Left lobe of liver (tissue), 2 donors: ENCODE results near the gene DPYD. TPM values are rescaled to one million over a fixed set of nuclear protein-coding genes. Genes with fewer than 3 reads are reported as not detected.
"Not testable (repeated sequence)": the region's sequence is repeated elsewhere in the genome, so short reads cannot be mapped to it uniquely, and the experiment has no call there.

Experiments used
- ATAC-seq: fragments of 200-7000 bp; cut with Tn5 transposase; one replicate; pipeline ENCODE4 v1.9.1; 2020; ENCODE audit warnings: mild to moderate bottlenecking, moderate library complexity
- DNase-seq: peaks from one replicate; pipeline ENCODE4 v3.0.0-alpha.2; 2020; ENCODE audit warnings: low spot score
- total RNA-seq: library from RNA; stranded (reverse); gene quantifications from one replicate; pipeline ENCODE4 v1.2.1, GENCODE V29; 2021
- donor health status: DM: no; HTN: no; CAD: no; lungs with moderate emphysema.
- donor health status: DM: no; HTN: yes; CAD: no.

The DPYD gene
- total RNA-seq, 1 donor from 2014 or later, result 43.3 TPM

DNA sequence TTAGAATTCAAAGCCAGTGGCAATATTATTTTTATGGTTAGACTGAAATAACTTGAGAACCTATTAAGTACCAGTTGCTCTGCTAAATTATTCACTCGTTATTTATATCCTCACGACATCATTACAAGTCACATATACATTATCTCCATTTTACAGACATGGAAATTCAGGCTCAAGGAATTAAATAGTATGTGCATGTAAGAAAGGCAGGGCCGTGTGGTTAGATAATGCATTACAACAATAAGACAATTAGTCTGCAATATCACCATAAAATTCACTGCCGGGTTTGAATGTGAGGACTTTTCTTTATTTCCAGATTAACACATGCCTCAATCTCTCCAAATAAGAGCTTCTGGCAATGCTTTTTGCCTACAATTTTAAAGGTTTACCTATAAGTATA lies 675.8 kb downstream of the DPYD start:
- ATAC-seq (no peak), DNase-seq (no peak)

DNA sequence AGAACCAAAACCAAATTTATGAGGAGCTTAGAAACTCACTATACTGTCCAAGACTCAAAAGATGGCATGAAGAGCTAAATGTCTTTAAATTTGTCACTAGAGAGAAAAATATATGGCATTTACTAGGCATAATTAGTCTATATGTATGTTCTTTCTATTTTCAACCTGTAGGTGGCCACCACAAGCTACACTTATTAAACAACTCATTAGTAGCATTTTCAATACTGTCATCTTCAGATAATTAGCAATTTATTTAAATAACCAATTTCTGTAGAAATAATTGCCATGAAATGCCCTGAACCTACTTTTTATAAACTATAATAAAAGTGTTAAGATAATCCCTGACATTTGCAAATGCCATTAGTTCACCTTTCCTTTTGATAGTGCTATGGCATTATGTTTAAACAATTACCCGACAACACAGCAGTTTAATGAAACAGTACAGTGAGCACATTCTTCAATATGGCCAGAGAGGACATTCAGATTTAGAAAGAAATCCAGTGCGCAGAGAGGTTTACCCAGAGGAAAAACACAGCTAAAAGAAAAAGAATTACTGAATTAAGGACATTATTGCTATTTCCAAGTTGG lies 676.8 kb downstream of the DPYD start:
- ATAC-seq (peak; percentile 52), DNase-seq (no peak)

DNA sequence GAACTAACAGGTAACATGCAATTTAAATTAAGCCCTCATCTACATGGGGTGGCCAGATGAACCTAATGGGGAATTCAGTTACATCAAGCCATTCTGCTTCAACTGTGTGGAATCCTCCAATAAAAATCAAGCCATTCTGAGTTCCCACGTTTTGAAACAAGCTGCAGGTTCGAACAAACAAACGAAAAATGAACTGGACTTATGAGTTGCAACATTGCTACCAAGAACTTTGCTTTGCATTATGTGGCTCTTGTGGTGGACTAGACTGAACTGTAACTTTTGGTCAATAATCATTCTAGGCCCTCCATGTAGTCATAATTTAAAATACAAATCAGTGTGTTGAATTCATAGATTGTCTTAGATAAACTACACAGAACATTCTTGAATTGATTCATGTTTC lies 682.0 kb downstream of the DPYD start:
- peak; percentile 82 for ATAC-seq
- no peak for DNase-seq

- ATAC-seq, DNase-seq: not testable (repeated sequence)
These were observed 689.5 kb downstream of the DPYD start for GRCh38 chr1:97231354-97231753.

DNA sequence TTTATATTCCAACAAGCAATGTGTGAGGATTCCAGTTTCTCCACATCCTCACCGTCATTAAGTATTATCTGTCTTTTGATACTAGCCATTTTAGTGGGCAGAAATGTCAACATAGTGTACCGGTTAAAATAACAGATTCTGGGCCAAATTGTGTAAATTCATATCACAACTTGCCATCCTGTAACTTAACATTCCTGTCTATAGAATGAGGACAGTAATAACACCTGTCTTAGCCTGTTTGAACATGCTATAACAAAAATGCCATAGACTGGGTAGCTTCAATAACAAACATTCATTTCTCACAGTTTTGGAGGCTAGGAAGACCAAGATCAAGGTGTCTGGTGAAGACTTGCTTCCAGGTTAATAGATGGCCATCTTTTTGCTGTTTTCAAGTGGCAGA lies 708.2 kb downstream of the DPYD start:
- no peak for ATAC-seq
- DNase-seq, result no peak

DNA sequence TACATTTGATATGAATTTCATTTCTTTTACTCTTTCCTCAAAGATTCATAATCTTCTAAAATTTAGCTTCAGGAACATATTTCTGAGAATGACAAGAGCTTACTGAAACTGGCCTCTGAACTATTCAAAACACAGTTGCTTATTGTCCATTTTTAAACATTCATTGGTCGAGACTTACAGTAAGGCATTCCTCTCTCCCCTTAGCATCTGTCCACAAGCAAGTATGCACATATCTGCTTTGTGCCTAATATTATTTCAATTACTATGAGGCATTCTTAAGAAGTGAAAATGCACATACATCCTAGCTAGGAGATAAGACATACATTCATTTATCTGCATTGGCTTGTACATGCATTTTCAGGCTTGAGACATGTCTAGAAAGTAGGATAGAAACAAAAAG lies 710.5 kb downstream of the DPYD start:
- DNase-seq (no peak), ATAC-seq (no peak)

- ATAC-seq (no peak), DNase-seq (no peak)
These were observed 711.4 kb downstream of the DPYD start for GRCh38 chr1:97209381-97209957.

DNA sequence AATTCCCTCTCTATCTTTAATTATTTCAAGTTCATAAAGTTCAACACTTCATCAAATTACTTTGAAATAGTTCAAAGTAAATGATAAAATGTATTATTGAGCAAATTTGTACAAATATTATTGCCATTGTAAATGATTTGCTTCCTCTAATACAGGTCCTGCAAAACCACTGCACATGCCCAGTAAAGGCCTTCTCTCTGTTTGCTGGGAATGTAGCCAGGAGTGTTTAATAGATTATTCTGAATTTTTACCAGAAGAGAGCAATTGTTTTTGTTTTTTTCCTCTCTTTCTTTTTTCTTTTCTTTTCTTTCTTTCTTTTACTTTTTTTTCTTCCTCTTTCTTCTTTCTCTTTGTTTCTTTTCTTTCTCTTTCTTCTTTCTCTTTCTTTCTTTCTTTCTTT lies 713.0 kb downstream of the DPYD start:
- no peak for DNase-seq
- no peak for ATAC-seq

GRCh38 chr1:97204468-97204867 lies 716.4 kb downstream of the DPYD start:
- DNase-seq (no peak), ATAC-seq (no peak)

DNA sequence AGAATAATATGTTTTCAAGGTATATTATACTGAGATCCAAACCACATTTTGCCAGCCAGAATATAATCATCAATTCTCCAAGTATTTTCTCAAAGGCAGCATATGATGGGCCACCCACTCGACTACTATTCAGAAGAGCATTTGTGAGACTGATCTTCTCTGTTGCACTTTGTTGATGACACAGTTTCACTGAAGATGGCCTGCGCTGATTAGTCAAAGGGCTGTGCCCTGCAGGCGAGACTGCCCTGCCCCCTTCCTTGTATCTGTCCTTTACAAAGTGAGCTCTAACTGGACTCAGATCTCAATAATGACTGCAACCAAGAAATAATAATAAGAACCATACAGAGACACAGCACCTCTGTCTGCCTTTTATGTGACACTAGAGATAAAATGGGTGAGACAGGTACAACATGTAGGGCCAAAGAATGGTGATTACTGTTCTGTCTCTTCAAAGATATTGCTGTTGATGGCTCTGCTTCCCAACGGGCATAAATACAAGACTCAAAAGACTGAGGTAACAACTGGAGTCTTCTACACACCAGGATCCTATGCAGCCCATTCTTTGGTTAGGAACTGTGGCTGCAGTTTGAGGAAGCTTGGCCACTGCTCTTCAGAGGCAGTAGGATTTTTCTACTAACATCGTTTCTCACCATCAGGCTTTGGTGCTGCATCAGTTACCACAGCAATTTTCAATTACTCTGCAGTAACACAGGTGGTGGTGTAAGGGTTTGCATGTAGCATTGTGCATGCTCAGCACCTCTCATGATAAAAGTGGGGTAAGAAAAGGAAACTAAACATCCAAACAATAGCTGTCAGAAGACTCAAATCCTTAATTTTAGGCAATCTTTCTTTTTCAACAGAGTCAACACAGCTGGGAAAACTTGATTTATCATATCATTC lies 718.1 kb downstream of the DPYD start:
- no peak for DNase-seq
- no peak for ATAC-seq

DNA sequence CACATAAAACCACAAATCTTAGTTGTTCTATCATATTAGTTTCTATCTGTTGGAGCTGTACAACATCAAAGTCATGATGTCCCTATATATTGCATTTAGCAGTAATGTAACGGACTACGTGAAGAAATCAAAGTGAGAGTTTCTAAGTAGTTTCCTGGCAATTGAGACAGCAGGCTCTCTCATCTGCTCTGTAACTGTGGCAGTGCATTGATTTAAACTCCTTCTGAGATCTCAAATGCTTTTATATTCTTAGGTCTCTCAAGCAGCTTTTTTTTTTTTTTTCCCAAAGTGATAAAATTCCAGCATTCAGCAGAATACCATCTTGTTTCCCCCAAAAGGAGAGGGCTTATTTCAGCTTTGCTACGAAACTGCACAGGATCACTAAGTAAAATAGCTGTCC lies 719.2 kb downstream of the DPYD start:
- ATAC-seq (no peak), DNase-seq (no peak)

- DNase-seq (no peak), ATAC-seq (no peak)
These were observed 720.2 kb downstream of the DPYD start for GRCh38 chr1:97200595-97200994.

DNA sequence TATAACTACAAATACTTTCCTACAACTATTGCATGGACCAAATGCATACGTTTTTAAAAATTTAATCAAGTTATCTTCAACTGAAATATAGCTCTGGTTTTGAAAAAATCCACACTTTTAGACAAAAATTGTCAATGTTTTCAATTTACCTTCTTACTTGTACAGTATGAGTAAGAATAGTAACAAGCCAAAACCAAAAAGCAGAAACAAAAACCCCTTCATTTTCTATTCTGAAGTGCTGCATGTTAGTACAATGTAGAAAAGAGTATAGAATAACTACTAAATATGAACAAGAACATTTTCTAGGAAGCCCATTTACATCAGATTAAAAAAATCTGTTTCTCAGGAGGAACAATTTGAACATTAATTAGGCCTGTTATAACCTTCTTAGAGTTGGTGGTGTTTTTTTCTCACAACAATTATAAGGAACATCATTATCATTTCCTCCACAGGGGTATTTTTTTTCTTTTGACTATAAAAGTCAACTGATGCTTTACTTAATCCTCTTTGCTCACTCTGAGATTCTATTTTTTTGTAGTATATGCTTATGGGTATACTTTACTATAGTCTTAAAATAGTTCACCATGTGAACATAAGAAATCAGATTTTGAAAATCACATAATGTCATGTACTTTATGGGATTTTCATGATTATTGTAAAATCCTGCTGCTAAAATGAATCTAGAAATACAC lies 723.9 kb downstream of the DPYD start:
- DNase-seq, result no peak
- no peak for ATAC-seq

- DNase-seq (no peak), ATAC-seq (no peak)
These were observed 727.8 kb downstream of the DPYD start for GRCh38 chr1:97192872-97193572.

GRCh38 chr1:97190326-97190725 lies 730.5 kb downstream of the DPYD start:
- DNase-seq, result no peak
- ATAC-seq, result no peak

DNA sequence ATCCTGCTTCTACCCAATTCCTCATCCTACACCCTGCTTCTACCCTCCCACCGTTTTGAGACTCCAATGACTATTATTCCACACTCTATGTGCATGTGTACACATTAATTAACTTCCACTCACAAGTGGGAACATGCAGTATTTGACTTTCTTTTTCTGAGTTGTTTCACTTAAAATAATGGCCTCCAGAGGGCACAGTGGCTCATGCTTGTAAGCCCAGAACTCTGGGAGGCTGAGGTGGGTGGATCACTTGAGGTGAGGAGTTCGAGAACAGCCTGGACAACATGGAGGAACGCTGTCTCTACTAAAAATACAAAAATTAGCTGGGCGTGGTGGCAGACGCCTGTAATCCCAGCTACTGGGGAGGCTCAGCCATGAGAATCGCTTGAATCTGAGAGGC lies 734.5 kb downstream of the DPYD start:
- ATAC-seq, result peak; percentile 61
- DNase-seq, result no peak

DNA sequence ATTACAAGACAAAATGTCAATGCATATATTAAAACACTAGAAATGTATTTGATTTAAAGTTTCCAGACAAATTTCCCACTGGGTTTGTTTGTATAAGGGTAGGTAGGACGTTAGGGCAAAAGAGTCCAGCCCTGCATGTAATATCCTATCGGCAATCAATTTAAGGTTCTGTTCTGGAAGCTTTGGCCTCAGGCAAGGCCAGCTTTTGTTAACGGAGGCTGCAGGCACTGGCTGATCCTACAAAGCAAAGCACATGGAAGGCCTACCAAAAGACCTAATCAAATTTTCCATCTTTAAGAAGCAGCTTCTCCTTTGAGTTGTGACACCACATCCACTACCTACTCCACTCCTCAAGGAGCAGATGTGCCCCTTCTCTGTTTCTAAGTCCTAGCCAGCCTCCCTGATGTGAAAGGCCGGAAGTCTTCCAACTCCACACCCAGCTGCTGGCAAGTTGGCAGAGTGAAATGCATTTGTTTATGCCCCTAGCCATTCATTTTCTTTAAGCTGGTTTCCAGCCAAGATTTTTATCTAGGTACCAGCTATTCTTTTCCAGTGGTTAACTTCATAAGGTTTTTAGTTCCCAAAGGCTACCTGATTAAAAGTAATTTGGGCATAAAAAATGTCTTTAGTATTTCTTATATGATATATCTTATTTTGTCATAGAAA lies 746.7 kb downstream of the DPYD start:
- no peak for DNase-seq
- ATAC-seq, result no peak

DNA sequence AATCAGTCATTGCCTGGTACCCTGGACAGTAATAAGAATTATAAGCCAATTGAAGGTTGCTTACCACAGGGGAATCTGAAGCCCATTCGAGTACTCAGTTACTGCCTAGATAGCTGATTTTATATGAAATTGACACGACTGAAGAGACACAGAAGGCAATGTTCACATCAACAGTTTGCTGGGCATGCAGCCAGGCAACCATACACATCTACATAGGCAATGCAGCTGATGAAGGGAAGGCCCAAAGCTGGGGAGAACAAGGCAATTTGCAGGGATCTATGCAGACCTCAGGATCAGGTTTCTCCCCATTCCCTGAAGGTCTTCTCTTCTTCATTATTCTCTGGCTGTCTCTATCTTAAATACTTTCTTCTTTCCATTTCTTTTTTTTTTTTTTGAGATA lies 750.5 kb downstream of the DPYD start:
- DNase-seq (no peak), ATAC-seq (no peak)

GRCh38 chr1:97168056-97168455 lies 752.8 kb downstream of the DPYD start:
- ATAC-seq, result no peak
- DNase-seq, result no peak

DNA sequence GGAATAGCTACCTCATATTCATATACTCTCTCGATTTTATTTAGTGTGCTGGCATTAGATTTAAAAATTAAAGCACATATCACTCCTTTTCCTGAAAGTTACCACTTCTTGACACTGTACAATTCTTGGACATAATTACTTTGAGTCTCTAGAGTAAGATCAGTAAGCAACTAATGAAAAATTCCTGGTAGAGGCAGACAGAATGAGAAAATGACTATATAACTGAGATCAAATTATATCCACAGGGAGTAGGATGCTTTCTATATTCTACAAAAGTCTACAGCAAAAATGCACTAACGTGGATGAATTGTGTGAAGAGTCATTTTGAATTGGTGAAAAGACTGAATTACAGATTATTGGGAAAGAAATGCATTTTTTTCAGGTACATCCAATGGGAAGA lies 753.6 kb downstream of the DPYD start:
- ATAC-seq (no peak), DNase-seq (no peak)
